ENCODE results near the gene ZNF547.
"Not testable (repeated sequence)": the region's sequence is repeated elsewhere in the genome, so short reads cannot be mapped to it uniquely, and the experiment has no call there.

Gene ZNF547

DNA sequence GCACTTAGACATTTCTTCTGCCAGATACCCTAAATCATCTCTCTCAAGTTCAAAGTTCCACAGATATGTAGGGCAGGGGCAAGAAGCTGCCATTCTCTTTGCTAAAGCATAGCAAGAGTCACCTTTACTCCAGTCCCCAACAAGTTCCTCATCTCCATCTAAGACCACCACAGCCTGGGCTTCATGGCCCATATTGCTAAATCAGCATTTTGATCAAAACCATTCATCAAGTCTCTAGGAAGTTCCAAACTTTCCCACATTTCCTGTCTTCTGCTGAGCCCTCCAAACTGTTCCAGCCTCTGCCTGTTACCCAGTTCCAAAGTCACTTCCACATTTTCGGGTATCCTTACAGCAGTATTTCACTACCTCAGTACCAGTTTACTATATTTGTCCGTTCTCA, 11.3 kb downstream of the ZNF547 start:
- DNase-seq (ENCODE audit: low spot score) = not testable (repeated sequence)

DNA sequence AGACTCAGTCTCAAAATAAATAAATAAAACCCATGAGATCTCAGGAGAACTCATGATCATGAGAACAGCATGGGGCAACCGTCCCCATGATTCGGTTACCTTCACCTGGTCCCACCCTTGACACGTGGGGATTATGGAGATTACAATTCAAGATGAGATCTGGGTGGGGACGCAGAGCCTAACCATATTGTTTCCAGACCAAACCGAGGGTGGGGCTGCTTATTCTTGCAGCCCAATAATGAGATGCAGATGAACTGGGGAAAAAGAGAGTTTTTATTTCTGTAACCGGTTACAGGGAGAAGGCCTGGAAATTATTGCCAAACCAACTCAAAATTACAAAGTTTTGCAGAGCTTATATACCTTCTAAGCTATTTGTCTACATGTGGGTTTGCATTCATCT, 12.8 kb downstream of the ZNF547 start:
- DNase-seq (ENCODE audit: low spot score) = no peak

DNA sequence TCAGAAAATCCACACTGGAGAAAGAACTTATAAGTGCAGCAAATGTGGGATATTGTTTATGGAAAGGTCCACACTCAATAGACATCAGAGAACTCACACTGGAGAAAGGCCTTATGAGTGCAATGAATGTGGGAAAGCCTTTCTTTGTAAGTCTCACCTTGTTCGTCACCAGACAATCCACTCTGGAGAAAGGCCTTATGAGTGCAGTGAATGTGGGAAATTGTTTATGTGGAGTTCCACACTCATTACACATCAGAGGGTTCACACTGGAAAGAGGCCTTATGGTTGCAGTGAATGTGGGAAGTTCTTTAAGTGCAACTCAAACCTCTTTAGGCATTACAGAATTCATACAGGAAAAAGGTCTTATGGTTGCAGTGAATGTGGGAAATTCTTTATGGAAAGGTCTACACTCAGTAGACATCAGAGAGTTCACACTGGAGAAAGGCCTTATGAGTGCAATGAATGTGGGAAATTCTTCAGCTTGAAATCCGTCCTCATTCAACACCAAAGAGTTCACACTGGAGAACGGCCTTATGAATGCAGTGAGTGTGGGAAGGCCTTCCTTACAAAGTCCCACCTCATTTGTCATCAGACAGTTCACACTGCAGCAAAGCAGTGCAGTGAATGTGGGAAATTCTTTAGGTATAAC, 14.3 kb downstream of the ZNF547 start:
- DNase-seq (ENCODE audit: low spot score) = no peak

DNA sequence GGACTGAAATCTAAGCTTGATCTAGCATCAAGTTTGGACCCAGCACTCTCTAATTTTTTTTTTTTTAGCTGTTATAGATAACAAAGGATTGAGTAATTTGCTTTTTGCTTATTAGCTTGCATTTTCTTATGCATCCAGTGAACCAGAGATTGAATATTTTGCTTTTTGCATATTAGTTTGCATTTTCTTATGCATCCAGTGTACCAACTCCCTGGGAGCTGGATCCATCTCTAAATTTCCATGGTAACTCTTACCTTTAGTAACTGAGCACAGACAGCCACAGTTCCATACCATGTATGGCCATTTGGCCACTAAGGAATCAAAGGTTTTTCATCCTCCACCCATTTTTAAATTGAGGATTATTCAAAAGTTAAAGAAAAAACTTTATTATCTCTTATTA, 17.6 kb downstream of the ZNF547 start:
- no peak for DNase-seq (ENCODE audit: low spot score)

DNA sequence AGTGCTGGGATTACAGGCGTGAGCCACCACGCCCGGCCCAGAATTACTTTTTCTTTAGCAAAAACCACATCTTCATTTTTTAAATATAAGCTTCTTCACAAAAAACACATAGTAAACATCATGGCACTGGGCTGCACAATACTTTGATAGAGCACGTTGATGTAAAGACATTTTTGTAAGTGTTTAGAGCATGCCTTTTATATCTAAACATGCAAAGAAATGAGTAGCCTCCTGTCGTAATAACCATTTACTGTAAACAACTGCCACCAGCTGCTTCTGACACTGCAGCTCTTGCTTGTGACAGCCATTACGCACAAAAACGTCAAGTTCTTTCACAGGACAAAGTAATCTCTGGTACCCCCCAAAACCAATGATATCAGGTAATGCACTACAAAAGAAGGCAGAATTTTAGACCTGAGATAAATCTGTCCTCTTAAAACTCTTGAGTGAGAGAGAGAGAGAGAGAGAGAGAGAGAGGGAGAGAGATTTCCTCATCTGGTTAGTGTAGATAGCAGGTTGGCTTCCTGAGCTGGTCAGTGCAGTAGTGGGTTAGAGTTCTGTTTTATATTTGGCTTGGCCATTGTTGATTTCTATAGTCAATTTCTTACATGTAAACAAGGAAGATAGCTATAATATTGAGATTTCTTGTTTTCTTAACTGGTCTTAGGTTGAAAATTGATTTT, 19.6 kb downstream of the ZNF547 start:
- no peak for DNase-seq (ENCODE audit: low spot score)

DNA sequence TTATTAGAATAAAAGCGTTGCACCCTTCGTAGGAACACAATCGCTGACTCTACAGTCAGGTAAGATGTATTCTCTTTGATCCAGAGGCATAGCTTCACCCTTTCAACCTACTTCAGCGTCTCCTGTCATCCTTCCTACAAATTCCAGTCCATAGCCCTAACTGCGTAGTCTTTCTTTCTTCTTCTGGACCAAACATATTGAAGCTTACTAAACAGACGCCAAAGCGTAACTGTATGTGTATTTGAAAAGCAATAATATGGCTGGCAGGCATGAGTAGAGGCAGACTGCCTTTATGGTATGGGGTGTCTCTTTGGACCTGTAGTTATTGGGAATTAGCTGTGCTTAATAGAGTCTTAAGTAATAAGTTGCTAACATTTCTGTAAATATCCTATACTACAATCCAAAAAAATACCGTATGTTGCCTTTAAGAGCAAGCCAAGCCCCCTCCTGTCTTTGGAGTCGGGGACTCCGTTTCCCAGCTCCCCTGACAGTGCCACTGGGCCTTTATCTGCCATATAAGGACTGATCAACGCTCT, 25.9 kb downstream of the ZNF547 start:
- no peak for DNase-seq (ENCODE audit: low spot score)

DNA sequence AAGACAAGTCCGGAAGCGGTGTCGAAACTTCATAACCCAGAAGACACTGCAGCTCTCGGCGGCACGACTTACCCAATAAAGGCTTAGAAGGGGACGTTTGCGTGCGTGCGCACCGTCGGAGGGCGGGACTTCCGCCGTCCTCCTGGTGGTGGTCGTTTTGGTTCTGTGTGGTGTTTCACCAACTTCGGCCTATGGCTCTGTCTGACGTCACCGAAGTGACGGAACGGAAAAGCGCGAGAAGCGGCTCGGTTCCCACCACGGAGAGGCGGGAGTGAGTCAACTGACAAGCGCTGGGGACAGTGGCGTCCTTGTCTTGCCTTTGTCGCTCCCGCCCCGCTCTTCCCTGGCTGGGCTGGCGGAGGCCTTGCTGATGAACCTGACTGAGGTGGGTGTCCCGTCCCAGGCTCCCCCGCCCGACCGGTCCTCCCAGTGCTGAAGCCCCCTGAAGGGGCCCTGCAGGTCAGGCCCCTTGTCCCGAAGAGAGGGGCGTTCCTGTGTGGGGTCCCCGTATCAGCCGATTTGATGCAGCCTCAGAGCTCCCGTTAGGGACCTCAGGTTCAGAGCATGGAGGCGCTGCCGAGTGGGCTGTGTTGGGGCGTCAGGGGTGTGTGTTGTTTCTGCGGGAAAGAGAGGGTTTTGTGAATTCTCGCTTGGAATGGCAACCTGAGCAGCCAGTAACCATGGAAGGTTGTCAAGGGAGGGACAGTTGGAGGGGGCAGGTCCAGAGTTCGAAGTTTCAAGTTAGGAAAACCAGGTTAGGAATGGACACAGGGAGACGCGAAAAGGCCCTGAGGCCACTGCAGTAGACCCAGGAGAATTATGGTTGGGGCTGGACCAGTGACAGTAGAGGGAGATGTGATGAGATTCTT, 26.6 kb downstream of the ZNF547 start, which contains the start of gene ZNF548:
Gene ZNF548 (plus strand): TSS at position 125 of the 869 bp plus-strand sequence. CDS start 246 bp downstream, at position 371.
- DNase-seq (ENCODE audit: low spot score) = peak; percentile 94

DNA sequence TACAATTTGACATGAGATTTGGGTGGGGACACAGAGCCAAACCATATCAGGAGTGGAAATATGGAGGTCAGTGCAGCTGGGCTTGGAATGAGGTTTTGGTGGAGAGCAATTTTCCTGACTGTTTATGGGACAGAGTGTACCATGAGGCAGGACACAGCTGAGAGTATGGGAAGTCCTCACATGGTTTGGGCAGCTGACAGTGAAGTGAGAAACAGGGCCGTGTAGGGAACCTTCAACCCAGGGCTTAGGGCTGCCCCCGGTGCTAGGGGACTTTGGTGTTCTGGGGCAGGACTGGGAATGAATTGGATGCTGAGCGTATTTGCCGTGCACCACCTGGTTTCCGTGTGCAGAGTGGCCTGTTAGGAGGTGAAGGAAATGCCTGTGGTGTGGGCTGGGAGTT, 32.4 kb downstream of the ZNF547 start:
- no peak for DNase-seq (ENCODE audit: low spot score)

DNA sequence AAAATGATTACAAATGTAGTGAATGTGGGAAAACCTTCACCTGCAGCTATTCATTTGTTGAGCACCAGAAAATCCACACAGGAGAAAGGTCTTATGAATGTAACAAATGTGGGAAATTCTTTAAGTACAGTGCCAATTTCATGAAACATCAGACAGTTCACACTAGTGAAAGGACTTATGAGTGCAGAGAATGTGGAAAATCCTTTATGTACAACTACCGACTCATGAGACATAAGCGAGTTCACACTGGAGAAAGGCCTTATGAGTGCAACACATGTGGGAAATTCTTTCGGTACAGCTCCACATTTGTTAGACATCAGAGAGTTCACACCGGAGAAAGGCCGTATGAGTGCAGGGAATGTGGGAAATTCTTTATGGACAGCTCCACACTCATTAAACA, 35.5 kb downstream of the ZNF547 start:
- no peak for DNase-seq (ENCODE audit: low spot score)

DNA sequence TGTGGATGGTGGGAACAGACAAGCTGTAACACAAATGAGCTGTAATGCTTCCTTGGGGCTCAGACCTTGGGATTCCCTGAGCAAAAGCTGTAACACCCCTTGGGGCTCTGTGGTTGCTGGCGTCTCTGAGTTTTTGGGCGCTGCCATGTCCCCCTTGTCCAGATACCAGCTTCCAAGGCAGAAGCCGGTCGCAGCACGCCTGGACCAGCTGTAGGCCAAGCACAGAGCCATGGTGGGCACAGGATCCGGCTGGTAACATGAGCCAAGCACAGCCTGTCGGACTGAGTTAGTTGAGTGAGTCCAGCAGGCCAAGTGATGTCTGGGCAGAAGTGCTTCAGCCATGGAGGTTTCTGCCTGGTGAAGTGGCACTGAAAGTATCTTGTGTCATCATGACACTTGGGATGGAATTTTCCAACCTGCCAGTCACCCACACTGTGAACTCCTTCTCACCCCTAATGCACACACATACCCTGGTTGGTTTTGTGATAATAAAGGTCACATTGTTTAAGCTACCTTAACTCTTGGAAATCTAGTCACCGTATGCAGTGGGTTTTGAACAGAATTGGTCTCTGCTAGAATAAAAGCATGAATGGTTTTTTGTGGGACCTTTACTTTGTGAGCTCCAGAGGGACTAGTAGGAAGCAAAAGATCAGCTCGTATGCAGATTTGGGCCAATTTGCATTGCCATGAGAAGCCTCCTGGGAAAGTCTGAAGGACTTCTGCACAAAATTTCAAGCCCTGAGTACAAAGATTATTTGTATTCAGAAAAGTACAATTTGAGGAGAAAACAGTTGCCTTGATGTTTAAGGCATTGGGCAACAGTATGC, 40.6 kb downstream of the ZNF547 start:
- no peak for DNase-seq (ENCODE audit: low spot score)

DNA sequence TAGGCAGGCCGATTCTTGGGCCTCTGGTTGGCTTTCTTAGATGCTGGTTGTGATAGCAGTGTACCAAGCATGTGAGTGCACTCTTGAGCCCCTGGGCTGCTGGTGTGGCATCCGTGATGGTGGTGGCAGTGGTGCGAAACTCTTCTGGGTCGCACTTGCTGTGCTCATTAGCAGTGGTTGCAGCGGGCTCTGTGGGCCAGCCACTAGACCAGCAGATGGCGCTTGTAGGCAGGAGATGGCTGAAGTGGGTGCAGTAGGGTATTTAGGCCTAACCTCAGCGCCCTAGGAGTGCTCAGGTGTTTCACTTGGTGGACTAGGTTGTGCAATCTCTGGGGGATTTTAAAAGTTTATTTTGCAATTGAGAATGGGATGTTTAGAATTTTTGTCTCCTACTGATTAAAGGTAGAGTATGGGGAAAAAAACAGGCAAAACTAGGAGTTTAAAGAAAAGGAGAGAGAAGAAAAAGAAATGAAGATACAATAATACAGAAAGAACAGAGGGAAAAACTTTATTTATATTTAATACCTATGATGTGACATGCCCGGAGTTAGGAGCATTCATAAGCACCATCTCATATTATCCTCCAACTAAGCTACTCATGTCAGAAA, 43.3 kb downstream of the ZNF547 start:
- peak; percentile 77 for DNase-seq (ENCODE audit: low spot score)

DNA sequence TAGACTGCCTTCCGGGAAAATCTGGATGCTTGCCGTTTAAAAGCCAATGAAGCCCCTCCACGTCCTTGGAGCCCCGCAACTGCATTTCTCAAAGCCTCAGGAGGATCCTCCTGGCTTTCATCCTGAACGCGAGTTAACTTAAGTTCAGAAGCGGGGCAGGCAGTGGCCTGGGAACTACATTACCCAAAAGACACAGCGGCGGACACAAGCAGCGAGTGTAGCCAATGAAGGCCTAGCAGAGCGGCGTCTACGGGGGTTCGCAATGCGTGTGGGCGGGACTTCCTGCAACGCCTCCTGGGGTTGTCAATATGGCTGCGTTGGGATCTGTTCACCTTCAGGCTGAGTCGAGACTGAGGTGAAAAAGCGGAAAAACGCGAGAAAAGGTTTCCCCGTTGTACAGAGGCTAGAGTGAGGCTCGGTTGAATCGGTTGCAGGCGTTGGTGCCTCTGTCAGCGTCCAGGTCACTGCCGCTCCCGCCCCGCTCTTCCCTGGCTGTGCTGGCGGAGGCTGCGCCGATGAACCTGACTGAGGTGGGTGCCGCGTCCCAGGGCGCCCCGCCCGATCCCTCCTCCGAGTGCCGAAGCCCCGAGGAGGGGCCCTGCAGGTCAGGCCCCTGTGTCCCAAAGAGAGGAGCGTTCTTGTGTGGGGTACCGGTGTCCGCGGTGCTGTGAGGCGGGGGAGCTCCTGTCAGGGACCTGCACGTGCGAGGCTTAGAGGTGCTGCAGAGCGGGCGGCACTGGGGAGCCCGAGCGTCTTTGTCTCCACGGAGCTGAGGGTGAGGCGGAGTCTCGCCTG, 47.7 kb downstream of the ZNF547 start, which contains the start of gene ZNF17:
Gene ZNF17 (plus strand): TSS at position 285 of the 795 bp plus-strand sequence. CDS start 2,455 bp downstream, outside the sequence.
- peak; percentile 94 for DNase-seq (ENCODE audit: low spot score)

DNA sequence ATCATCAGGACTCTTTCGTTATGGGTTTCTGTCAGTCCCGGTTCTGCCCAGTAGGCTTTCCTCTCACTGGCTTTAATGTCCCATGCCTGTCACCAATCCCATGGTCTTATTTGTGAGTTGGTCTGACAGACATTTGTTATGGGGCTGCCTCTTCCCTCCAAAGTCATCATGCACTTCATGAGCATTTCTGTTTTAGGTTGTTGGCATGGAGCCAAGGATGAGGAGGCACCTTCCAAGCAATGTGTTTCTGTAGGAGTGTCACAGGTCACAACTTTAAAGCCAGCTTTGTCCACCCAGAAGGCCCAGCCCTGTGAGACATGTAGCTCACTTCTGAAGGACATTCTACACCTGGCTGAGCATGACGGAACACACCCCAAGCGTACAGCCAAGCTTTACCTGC, 56.1 kb downstream of the ZNF547 start:
- no peak for DNase-seq (ENCODE audit: low spot score)

DNA sequence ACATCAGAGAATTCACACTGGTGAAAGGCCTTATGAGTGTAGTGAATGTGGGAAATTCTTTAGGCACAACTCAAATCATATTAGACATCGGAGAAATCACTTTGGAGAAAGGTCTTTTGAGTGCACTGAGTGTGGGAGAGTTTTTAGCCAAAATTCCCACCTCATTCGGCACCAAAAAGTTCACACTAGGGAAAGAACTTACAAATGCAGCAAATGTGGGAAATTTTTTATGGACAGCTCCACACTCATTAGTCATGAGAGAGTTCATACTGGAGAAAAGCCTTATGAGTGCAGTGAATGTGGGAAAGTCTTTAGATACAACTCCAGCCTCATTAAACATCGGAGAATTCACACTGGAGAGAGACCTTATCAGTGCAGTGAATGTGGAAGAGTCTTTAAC, 57.7 kb downstream of the ZNF547 start:
- DNase-seq (ENCODE audit: low spot score) = no peak
